Measurements from ENCODE around the gene CFAP99.
A peak's percentile ranks its signal among the peaks of the same experiment; 100 is the strongest.
"Not testable (repeated sequence)": the region's sequence is repeated elsewhere in the genome, so short reads cannot be mapped to it uniquely, and the experiment has no call there.

The CFAP99 gene

GRCh38 chr4:2429945-2430757 lies 11.4 kb downstream of the CFAP99 start:
- DNase-seq (ENCODE audit: low read depth): not testable (repeated sequence)

- DNase-seq (ENCODE audit: low read depth): no peak
Measured at GRCh38 chr4:2432004-2432403, 13.2 kb downstream of the CFAP99 start.

GRCh38 chr4:2432991-2433530 lies 14.3 kb downstream of the CFAP99 start:
- DNase-seq (ENCODE audit: low read depth): no peak

- no peak for DNase-seq (ENCODE audit: low read depth)
Measured at GRCh38 chr4:2433609-2434350, 15.0 kb downstream of the CFAP99 start.

- DNase-seq (ENCODE audit: low read depth): no peak
Measured at GRCh38 chr4:2434420-2434819, 15.7 kb downstream of the CFAP99 start.

- DNase-seq (ENCODE audit: low read depth): no peak
Measured at GRCh38 chr4:2436301-2436700, 17.5 kb downstream of the CFAP99 start.

GRCh38 chr4:2436761-2437474 lies 18.2 kb downstream of the CFAP99 start:
- no peak for DNase-seq (ENCODE audit: low read depth)

GRCh38 chr4:2437475-2438215 lies 18.9 kb downstream of the CFAP99 start:
- no peak for DNase-seq (ENCODE audit: low read depth)

GRCh38 chr4:2438822-2439718 lies 20.3 kb downstream of the CFAP99 start:
- DNase-seq (ENCODE audit: low read depth): no peak

GRCh38 chr4:2441393-2442174 lies 22.8 kb downstream of the CFAP99 start:
- peak; percentile 54 for DNase-seq (ENCODE audit: low read depth)

- DNase-seq (ENCODE audit: low read depth): no peak
Measured at GRCh38 chr4:2442175-2442993, 23.6 kb downstream of the CFAP99 start.

GRCh38 chr4:2443061-2443730 lies 24.4 kb downstream of the CFAP99 start:
- no peak for DNase-seq (ENCODE audit: low read depth)

- DNase-seq (ENCODE audit: low read depth): no peak
Measured at GRCh38 chr4:2443956-2444740, 25.4 kb downstream of the CFAP99 start.

GRCh38 chr4:2445130-2445529 lies 26.4 kb downstream of the CFAP99 start:
- DNase-seq (ENCODE audit: low read depth): no peak

GRCh38 chr4:2445571-2445970 lies 26.8 kb downstream of the CFAP99 start:
- DNase-seq (ENCODE audit: low read depth): no peak

GRCh38 chr4:2446656-2447564 lies 28.2 kb downstream of the CFAP99 start:
- no peak for DNase-seq (ENCODE audit: low read depth)

- no peak for DNase-seq (ENCODE audit: low read depth)
Measured at GRCh38 chr4:2448589-2448988, 29.8 kb downstream of the CFAP99 start.
